HAP-1 (cell line): ENCODE results near the gene RBL1.
"Not testable (repeated sequence)": the region's sequence is repeated elsewhere in the genome, so short reads cannot be mapped to it uniquely, and the experiment has no call there.

Source experiments
- DNase-seq, 2 experiments: peaks; one replicate each; pipeline ENCODE4 v3.0.0-alpha.2; 2016 to 2020; ENCODE audit warnings: low spot score in 2 of 2
- H3K27me3 ChIP-seq: fragments of 250-450 bp; sonication (Bioruptor Pico); 2 replicates; pipeline ENCODE4 v1.5.1; 2020; ENCODE audit warnings: low read depth, mild to moderate bottlenecking, moderate library complexity
- H3K36me3 ChIP-seq: fragments of 250-450 bp; sonication (Bioruptor Pico); replicated peaks from 2 replicates; pipeline ENCODE4 v1.5.1; 2020; ENCODE audit warnings: mild to moderate bottlenecking
- H3K4me1 ChIP-seq: fragments of 250-450 bp; sonication (Bioruptor Pico); 2 replicates; pipeline ENCODE4 v1.5.1; 2020; ENCODE audit warnings: mild to moderate bottlenecking
- H3K4me3 ChIP-seq: fragments of 250-450 bp; sonication (Bioruptor Pico); 2 replicates; pipeline ENCODE4 v1.5.1; 2020; ENCODE audit warnings: mild to moderate bottlenecking, moderate library complexity
- H3K9me3 ChIP-seq: fragments of 250-450 bp; sonication (Bioruptor Pico); 2 replicates; pipeline ENCODE4 v1.5.1; 2020; ENCODE audit warnings: mild to moderate bottlenecking, moderate library complexity
- in situ Hi-C: fragments of 300-500 bp; cut with MboI; formaldehyde crosslinking; loops from 3 replicates; pipeline ENCODE4 v1.14.3; 2020; ENCODE audit warnings: low sequenced_read_pairs, inconsistent platforms, mixed read lengths

Gene RBL1

DNA sequence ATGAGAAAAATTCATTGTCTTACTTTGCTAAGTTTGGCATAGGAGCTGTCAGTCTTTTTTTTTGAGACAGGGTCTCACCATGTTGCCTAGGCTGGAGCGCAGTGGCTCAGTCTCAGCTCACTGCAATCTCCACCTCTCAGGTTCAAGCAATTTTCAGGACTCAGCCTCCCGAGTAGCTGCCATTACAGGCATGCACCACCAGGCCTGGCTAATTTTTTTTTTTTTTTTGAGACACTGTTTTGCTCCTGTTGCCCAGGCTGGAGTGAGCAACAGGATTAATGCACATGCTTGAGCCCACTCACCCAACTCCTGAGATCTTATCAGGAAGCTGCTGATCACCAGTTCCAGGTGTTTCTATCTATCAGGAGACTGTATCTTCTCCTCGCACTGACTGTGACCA is 128.8 kb downstream of the RBL1 start:
- in situ Hi-C loops, DNase-seq: not testable (repeated sequence)

GRCh38 chr20:36962354-36962941 is 133.3 kb downstream of the RBL1 start:
- H3K4me1 ChIP-seq, in situ Hi-C loops, H3K27me3 ChIP-seq, H3K4me3 ChIP-seq, DNase-seq, H3K36me3 ChIP-seq: not testable (repeated sequence)
- peaks cover 11% of the 10 kb centered on the region for H3K9me3 ChIP-seq

More for the DNA sequence above, 128.8 kb downstream of the RBL1 start:
- H3K4me3 ChIP-seq, H3K27me3 ChIP-seq, H3K9me3 ChIP-seq, H3K4me1 ChIP-seq, H3K36me3 ChIP-seq: not testable (repeated sequence)

DNA sequence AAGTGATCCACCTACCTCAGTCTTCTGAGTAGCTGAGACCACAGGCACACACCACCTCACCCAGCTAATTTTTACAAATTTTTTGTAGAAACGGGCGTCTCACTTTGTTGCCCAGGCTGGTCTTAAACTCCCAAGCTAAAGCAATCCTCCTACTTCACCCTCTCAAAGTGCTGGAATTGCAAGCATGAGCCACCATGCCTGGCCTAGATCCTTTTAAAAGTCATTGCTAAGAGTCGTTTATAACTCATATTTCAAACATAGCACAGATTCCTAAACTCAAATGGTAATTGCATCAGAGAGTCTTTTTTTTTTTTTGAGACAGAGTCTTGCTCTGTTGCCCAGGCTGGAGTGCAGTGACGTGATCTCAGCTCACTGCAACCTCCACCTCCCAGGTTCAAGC is 136.6 kb downstream of the RBL1 start:
- Histone ChIP-seq H3K36me3 (no peaks in the 10 kb centered on the region), H3K27me3 (no peaks in the 10 kb centered on the region), H3K4me1 (no peaks in the 10 kb centered on the region), H3K9me3 (peaks cover 11% of the 10 kb centered on the region), H3K4me3 (no peak overlapping the region)
- no peak for DNase-seq
- in situ Hi-C loops: no loop called here

DNA sequence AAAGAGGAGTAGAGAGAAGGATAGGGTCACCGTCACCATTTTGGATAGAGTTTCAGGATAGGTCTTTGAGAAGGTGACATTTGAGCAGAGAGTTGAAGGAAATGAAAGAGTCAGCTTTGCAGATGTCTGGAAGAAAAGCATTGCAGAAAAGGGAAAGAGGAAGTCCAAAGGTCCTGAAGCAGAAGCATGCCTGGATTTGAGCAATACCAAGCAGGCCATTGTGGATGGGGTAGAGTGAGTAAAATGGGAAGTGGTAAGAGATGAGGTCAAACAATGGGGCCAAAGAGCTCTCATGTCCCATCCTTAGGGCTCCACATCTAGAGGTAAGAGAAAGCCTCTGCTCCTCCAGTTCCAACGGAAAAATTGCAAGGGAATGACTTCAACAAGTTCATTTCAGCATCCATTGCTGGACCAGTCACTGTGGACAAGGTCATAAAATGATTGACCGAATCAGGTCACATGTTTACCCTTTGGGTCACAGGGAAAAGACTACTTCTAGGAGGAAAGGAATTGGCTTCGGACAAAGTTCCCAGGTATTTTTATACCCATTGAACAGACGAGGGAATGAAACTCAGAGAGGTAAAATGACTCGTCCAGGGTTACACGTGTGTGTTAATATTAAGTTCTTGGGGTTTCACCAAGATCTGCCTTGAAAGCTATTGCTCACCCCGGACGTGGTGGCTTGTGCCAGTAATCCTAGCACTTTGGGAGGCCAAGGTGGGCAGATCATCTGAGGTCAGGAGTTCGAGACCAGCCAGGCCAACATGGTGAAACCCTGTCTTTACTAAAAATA is 137.7 kb downstream of the RBL1 start:
- in situ Hi-C loops: no loop called here
- no peaks in the 10 kb centered on the region for H3K27me3 ChIP-seq
- no peaks in the 10 kb centered on the region for H3K4me1 ChIP-seq
- peaks cover 11% of the 10 kb centered on the region for H3K9me3 ChIP-seq
- DNase-seq: no peak
- H3K36me3 ChIP-seq: no peaks in the 10 kb centered on the region
- H3K4me3 ChIP-seq: no peak overlapping the region

DNA sequence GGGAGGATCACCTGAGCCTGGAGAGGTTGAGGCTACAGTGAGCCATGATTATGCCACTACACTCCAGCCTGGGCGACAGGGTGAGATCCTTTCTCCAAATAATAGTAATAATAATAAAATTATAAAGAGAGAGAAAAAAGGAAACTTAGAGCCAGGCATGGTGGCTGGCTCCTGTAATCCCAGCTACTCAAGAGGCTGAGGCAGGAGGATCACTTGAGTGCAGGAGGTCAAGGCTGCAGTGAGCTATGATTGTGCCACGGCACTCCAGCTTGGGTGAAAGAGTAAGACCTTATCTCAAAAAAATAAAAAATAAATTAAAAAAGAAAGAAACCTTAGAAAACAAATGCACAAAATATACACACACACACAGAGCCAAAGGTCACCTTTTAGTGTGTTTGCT is 139.1 kb downstream of the RBL1 start:
- Histone ChIP-seq H3K27me3 (no peaks in the 10 kb centered on the region), H3K4me3 (no peak overlapping the region), H3K36me3 (no peaks in the 10 kb centered on the region), H3K4me1 (peaks cover 5% of the 10 kb centered on the region), H3K9me3 (no peaks in the 10 kb centered on the region)
- in situ Hi-C loops: no loop called here
- DNase-seq: no peak

GRCh38 chr20:36956016-36956415 is 139.8 kb downstream of the RBL1 start:
- in situ Hi-C loops: no loop called here
- no peaks in the 10 kb centered on the region for H3K36me3 ChIP-seq

DNA sequence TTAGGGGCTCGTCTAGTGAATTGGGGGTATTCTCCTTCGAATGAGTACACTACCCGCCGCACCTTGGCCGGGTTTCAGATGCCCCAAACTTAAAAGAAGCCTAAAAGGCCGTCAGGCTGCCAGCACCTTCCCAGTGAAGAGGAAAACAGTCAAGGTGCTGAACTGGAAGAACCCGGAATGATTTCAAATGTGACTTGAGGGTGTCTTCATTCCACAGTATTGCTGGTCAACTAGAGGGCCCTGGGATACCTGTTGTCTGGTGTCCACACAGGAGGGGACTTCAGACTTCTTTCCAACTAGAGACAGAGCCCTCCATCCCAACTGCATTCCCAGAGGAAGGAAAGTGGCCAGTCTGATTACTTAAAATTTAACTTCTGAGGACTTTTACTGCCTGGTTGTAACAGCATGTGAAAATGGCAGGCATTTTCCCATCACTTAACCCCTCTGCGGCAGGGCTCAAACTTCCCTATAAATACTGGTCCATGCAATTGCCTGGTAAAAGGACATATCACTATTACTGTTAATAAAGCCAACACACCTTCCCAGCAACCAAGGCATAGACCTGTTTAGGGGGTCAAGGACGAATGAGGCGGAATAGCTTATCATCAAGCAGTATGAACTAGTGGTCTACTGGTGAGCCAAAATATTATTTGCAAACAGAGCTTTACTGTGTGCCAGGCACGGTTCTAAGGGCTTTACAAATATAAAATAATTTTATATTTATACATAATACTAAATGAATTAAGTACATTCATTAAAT is 143.6 kb downstream of the RBL1 start:
- Histone ChIP-seq H3K4me1 (peaks cover 12% of the 10 kb centered on the region), H3K36me3 (no peaks in the 10 kb centered on the region), H3K9me3 (no peaks in the 10 kb centered on the region), H3K27me3 (no peaks in the 10 kb centered on the region), H3K4me3 (peak overlapping the region; percentile 93)
- in situ Hi-C loops: no loop called here
- DNase-seq: no peak

More at GRCh38 chr20:36956016-36956415, 139.8 kb downstream of the RBL1 start:
- Histone ChIP-seq H3K27me3 (no peaks in the 10 kb centered on the region), H3K9me3 (no peaks in the 10 kb centered on the region), H3K4me1 (peaks cover 5% of the 10 kb centered on the region), H3K4me3 (no peak overlapping the region)
- no peak for DNase-seq

DNA sequence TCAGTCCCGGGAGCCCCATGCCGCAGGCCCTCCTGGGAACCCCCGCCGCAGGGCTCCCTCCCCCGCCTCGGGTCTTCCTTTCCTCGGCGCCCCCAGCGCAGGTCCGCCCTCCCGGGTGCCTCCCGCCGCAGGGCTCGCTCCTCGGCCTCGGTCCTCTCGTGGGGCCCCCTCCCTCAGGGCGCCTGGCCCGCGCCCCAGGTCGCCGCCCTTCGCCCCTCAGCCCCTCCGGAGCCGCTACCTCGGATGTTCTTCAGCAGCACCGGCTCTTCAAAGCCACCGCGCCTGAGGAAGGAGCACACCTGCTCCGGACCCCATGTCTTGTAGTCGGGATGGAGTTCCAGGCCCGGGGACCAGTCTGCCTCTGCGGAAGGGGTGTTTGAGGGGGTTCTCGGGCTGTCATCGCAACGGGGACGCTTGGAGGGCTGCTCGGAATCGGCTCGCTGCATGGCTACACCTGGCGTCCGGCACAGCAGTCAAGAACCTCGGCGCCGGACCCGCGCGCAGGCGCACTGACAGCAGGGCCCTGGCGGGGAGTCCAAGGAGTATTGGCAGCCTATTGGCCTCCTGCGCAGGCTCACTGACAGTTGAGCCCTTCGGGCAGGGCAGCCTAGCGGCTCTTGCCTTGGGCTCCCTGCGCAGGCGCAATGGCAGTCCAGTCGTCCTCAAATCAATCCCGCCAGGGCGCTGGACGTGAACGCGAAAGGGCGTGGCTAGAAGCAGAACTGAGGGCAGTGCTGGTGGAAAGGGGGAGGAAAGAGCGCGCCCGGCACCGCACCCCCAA is 144.4 kb downstream of the RBL1 start, which contains the start of gene SAMHD1:
TSS of gene SAMHD1 (minus strand) at position 511 of the 781 bp plus-strand sequence. CDS start at position 446, 65 bp downstream.
- peak; percentile 97 to 98 for DNase-seq
- Histone ChIP-seq H3K4me1 (peaks cover 17% of the 10 kb centered on the region), H3K36me3 (no peaks in the 10 kb centered on the region), H3K4me3 (peak within 1 kb of the TSS; percentile 93), H3K9me3 (no peaks in the 10 kb centered on the region), H3K27me3 (no peaks in the 10 kb centered on the region)
- in situ Hi-C loops: no loop called here

- DNase-seq: peak; percentile 51 to 53
Observed at GRCh38 chr20:36950414-36951197, 145.2 kb downstream of the RBL1 start.

More at GRCh38 chr20:36950414-36951197, 145.2 kb downstream of the RBL1 start:
- H3K4me3 ChIP-seq: peak overlapping the region; percentile 93
- H3K36me3 ChIP-seq: peaks cover 4% of the 10 kb centered on the region; the same call in 1 of the 2 replicates
- peaks cover 17% of the 10 kb centered on the region for H3K4me1 ChIP-seq
- in situ Hi-C loops: no loop called here
- H3K27me3 ChIP-seq: no peaks in the 10 kb centered on the region
- no peaks in the 10 kb centered on the region for H3K9me3 ChIP-seq
